Dendritic cell treated with granulocyte-macrophage colony-stimulating factor and Interleukin-4, amounts not matched to agents 40 ng/mL and 50 ng/mL, for 4 days (primary cell): ENCODE results near the gene FIGNL1.

ENCODE experiments used
- H3K27ac Mint-ChIP-seq: one replicate; pipeline ENCODE4 v1.8.0; 2022; ENCODE audit warnings: mild to moderate bottlenecking, mixed read lengths
- H3K27me3 Mint-ChIP-seq: one replicate; pipeline ENCODE4 v1.8.0; 2022; ENCODE audit warnings: mild to moderate bottlenecking, mixed read lengths
- H3K36me3 Mint-ChIP-seq: one replicate; pipeline ENCODE4 v1.8.0; 2022; ENCODE audit warnings: low read depth, mixed read lengths
- H3K4me1 Mint-ChIP-seq: one replicate; pipeline ENCODE4 v1.8.0; 2022; ENCODE audit warnings: low read depth, mixed read lengths
- H3K4me3 Mint-ChIP-seq: one replicate; pipeline ENCODE4 v1.8.0; 2022; ENCODE audit warnings: mild to moderate bottlenecking, moderate library complexity, mixed read lengths
- H3K9me3 Mint-ChIP-seq: one replicate; pipeline ENCODE4 v1.8.0; 2022; ENCODE audit warnings: mixed read lengths
- intact Hi-C: fragments of 100-400 bp; cut with micrococcal nuclease; formaldehyde crosslinking; loops from one replicate; pipeline ENCODE4 v1.15.0; 2022

The FIGNL1 gene

GRCh38 chr7:50477640-50478039 is 27.5 kb upstream of the FIGNL1 start:
- no peaks in the 10 kb centered on the region for H3K27me3 Mint-ChIP-seq
- no peaks in the 10 kb centered on the region for H3K4me1 Mint-ChIP-seq
- no peaks in the 10 kb centered on the region for H3K36me3 Mint-ChIP-seq
- H3K27ac Mint-ChIP-seq, result no peak overlapping the region
- no peaks in the 10 kb centered on the region for H3K9me3 Mint-ChIP-seq
- intact Hi-C loops, result no loop called here
- H3K4me3 Mint-ChIP-seq, result no peak overlapping the region

- Mint-ChIP-seq H3K4me1 (no peaks in the 10 kb centered on the region), H3K27me3 (no peaks in the 10 kb centered on the region), H3K27ac (no peak overlapping the region)
Observed at GRCh38 chr7:50476953-50477625, 26.9 kb upstream of the FIGNL1 start.

GRCh38 chr7:50475340-50475739 is 25.2 kb upstream of the FIGNL1 start:
- Mint-ChIP-seq H3K4me3 (no peak overlapping the region), H3K27me3 (no peaks in the 10 kb centered on the region), H3K36me3 (no peaks in the 10 kb centered on the region), H3K27ac (no peak overlapping the region), H3K9me3 (no peaks in the 10 kb centered on the region), H3K4me1 (no peaks in the 10 kb centered on the region)
- intact Hi-C loops, result no loop called here

More at GRCh38 chr7:50476953-50477625, 26.9 kb upstream of the FIGNL1 start:
- H3K9me3 Mint-ChIP-seq, result no peaks in the 10 kb centered on the region
- intact Hi-C loops, result no loop called here
- no peak overlapping the region for H3K4me3 Mint-ChIP-seq
- H3K36me3 Mint-ChIP-seq, result no peaks in the 10 kb centered on the region

- H3K27me3 Mint-ChIP-seq, result no peaks in the 10 kb centered on the region
Observed at GRCh38 chr7:50474382-50475160, 24.4 kb upstream of the FIGNL1 start.

GRCh38 chr7:50473531-50473930 is 23.4 kb upstream of the FIGNL1 start:
- Mint-ChIP-seq H3K27me3 (no peaks in the 10 kb centered on the region), H3K36me3 (no peaks in the 10 kb centered on the region), H3K4me3 (no peak overlapping the region), H3K9me3 (no peaks in the 10 kb centered on the region), H3K4me1 (no peaks in the 10 kb centered on the region), H3K27ac (no peak overlapping the region)
- intact Hi-C loops, result no loop called here

More at GRCh38 chr7:50474382-50475160, 24.4 kb upstream of the FIGNL1 start:
- Mint-ChIP-seq H3K9me3 (no peaks in the 10 kb centered on the region), H3K36me3 (no peaks in the 10 kb centered on the region), H3K4me1 (no peaks in the 10 kb centered on the region), H3K4me3 (no peak overlapping the region), H3K27ac (no peak overlapping the region)
- intact Hi-C loops, result no loop called here

GRCh38 chr7:50472427-50472826 is 22.3 kb upstream of the FIGNL1 start:
- no peaks in the 10 kb centered on the region for H3K9me3 Mint-ChIP-seq
- H3K4me1 Mint-ChIP-seq, result no peaks in the 10 kb centered on the region
- no peaks in the 10 kb centered on the region for H3K36me3 Mint-ChIP-seq
- no peak overlapping the region for H3K27ac Mint-ChIP-seq
- H3K4me3 Mint-ChIP-seq, result no peak overlapping the region
- intact Hi-C loops, result no loop called here
- H3K27me3 Mint-ChIP-seq, result peaks cover 7% of the 10 kb centered on the region

- H3K4me1 Mint-ChIP-seq, result no peaks in the 10 kb centered on the region
- H3K9me3 Mint-ChIP-seq, result no peaks in the 10 kb centered on the region
- peaks cover 8% of the 10 kb centered on the region for H3K27me3 Mint-ChIP-seq
- no peak overlapping the region for H3K4me3 Mint-ChIP-seq
- intact Hi-C loops, result no loop called here
- no peaks in the 10 kb centered on the region for H3K36me3 Mint-ChIP-seq
- H3K27ac Mint-ChIP-seq, result no peak overlapping the region
Observed at GRCh38 chr7:50471970-50472369, 21.8 kb upstream of the FIGNL1 start.

GRCh38 chr7:50470250-50471163 is 20.4 kb upstream of the FIGNL1 start:
- Mint-ChIP-seq H3K4me3 (no peak overlapping the region), H3K9me3 (no peaks in the 10 kb centered on the region), H3K4me1 (no peaks in the 10 kb centered on the region), H3K36me3 (no peaks in the 10 kb centered on the region), H3K27ac (no peak overlapping the region), H3K27me3 (peaks cover 15% of the 10 kb centered on the region)
- intact Hi-C loops, result no loop called here

GRCh38 chr7:50469181-50469580 is 19.0 kb upstream of the FIGNL1 start:
- Mint-ChIP-seq H3K36me3 (no peaks in the 10 kb centered on the region), H3K9me3 (no peaks in the 10 kb centered on the region), H3K4me1 (no peaks in the 10 kb centered on the region), H3K27me3 (peaks cover 15% of the 10 kb centered on the region), H3K27ac (no peak overlapping the region), H3K4me3 (no peak overlapping the region)
- intact Hi-C loops, result loop anchor here (2.0 to 5.0 kb wide), 3 partner anchors 163 to 692 kb away; no protein-coding TSS in a partner anchor

- intact Hi-C loops, result loop anchor here (1.0 to 5.0 kb wide), 4 partner anchors 164 to 693 kb away; no protein-coding TSS in a partner anchor
- peaks cover 15% of the 10 kb centered on the region for H3K27me3 Mint-ChIP-seq
- no peaks in the 10 kb centered on the region for H3K4me1 Mint-ChIP-seq
- no peak overlapping the region for H3K4me3 Mint-ChIP-seq
- no peak overlapping the region for H3K27ac Mint-ChIP-seq
- H3K9me3 Mint-ChIP-seq, result no peaks in the 10 kb centered on the region
- no peaks in the 10 kb centered on the region for H3K36me3 Mint-ChIP-seq
Observed at GRCh38 chr7:50467817-50468610, 17.9 kb upstream of the FIGNL1 start.

- peaks cover 15% of the 10 kb centered on the region for H3K27me3 Mint-ChIP-seq
- intact Hi-C loops, result loop anchor here (5.0 kb wide), 2 partner anchors 165 to 600 kb away; no protein-coding TSS in a partner anchor
- H3K4me1 Mint-ChIP-seq, result no peaks in the 10 kb centered on the region
- no peak overlapping the region for H3K4me3 Mint-ChIP-seq
- H3K36me3 Mint-ChIP-seq, result no peaks in the 10 kb centered on the region
- no peak overlapping the region for H3K27ac Mint-ChIP-seq
- no peaks in the 10 kb centered on the region for H3K9me3 Mint-ChIP-seq
Observed at GRCh38 chr7:50466815-50467585, 16.9 kb upstream of the FIGNL1 start.

GRCh38 chr7:50463035-50463434 is 12.9 kb upstream of the FIGNL1 start:
- H3K4me3 Mint-ChIP-seq, result no peak overlapping the region
- intact Hi-C loops, result no loop called here
- no peak overlapping the region for H3K27ac Mint-ChIP-seq
- H3K9me3 Mint-ChIP-seq, result no peaks in the 10 kb centered on the region
- H3K27me3 Mint-ChIP-seq, result peaks cover 14% of the 10 kb centered on the region
- H3K36me3 Mint-ChIP-seq, result no peaks in the 10 kb centered on the region
- no peaks in the 10 kb centered on the region for H3K4me1 Mint-ChIP-seq
